ENCODE results near the gene IQCB1. TPM values are rescaled to one million over a fixed set of nuclear protein-coding genes. Genes with fewer than 3 reads are reported as not detected.
A peak's percentile ranks its signal among the peaks of the same experiment; 100 is the strongest.

Gene IQCB1
- total and polyA plus RNA-seq, 10 of the 15 experiments (the other 5 are each of a cell fraction or from before 2014, with no cell fraction given), result 36.0 to 69.4 (median 48.9) TPM

DNA sequence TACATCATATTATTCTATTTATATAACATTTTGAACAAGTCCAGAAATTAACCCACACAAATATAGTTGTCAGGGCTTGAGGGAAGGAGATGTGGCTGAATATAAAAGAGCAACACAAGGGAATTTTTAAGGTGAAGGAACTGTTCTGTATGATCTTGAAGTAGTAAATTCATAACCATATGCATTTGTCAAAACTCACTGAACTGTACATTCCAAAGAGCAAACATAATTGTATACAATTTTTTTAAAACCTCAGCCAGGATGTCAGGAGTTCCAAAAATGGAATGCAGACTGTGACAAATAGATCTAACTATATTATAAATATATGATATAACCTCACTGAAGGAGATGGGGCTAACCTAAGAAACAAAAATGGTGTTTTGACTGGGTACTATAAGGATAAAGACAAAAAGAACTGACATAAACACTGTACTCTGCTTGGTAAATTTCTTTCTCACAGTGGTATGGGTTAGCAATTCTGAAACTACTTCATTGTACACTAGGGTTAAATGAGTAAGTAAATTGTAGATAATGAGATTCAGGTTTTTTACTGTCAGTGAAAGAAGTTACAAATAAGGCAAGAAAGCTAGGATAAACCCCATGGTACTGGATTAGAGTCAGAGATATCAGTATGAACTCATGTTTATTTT, 99.7 kb downstream of the IQCB1 start (continued):
- TF ChIP-seq, protein P1, sequence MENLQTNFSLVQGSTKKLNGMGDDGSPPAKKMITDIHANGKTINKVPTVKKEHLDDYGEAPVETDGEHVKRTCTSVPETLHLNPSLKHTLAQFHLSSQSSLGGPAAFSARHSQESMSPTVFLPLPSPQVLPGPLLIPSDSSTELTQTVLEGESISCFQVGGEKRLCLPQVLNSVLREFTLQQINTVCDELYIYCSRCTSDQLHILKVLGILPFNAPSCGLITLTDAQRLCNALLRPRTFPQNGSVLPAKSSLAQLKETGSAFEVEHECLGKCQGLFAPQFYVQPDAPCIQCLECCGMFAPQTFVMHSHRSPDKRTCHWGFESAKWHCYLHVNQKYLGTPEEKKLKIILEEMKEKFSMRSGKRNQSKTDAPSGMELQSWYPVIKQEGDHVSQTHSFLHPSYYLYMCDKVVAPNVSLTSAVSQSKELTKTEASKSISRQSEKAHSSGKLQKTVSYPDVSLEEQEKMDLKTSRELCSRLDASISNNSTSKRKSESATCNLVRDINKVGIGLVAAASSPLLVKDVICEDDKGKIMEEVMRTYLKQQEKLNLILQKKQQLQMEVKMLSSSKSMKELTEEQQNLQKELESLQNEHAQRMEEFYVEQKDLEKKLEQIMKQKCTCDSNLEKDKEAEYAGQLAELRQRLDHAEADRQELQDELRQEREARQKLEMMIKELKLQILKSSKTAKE (IDR thresholded peaks at IDR 0.05; ENCODE audit: low read depth, poor library complexity, severe bottlenecking), result peak; percentile 73
- TF ChIP-seq FOXK2 (IDR thresholded peaks at IDR 0.05) (no peak), JUNB (IDR thresholded peaks at IDR 0.05) (peak; percentile 92), MEF2A (IDR thresholded peaks at IDR 0.05; ENCODE audit: insufficient read depth, low read depth, low read length) (no peak), SREBF1 (IDR thresholded peaks at IDR 0.05; ENCODE audit: low read length) (no peak), NRF1 (conservative IDR thresholded peaks at IDR 0.05; ENCODE audit: low read depth, low read length) (no peak), YBX1 (IDR thresholded peaks at IDR 0.05) (no peak), ESRRA (IDR thresholded peaks at IDR 0.05; ENCODE audit: low read length) (no peak), CHD1 (IDR thresholded peaks at IDR 0.05; ENCODE audit: low read depth, low read length) (no peak), EZH2 (IDR thresholded peaks at IDR 0.05; ENCODE audit: borderline replicate concordance, control insufficient read depth, low read depth, low read length) (no peak), POLR2AphosphoS5 (IDR thresholded peaks at IDR 0.05; ENCODE audit: low read length) (no peak), MTA3 (IDR thresholded peaks at IDR 0.05; ENCODE audit: borderline replicate concordance, low read length) (no peak), EGR1 (IDR thresholded peaks at IDR 0.05; ENCODE audit: borderline replicate concordance in 1 of 2, low read depth in 2 of 2, low read length in 2 of 2) (no peak), RBBP5 (conservative IDR thresholded peaks at IDR 0.05) (no peak), YY1 (IDR thresholded peaks at IDR 0.05; ENCODE audit: low read depth, low read length) (no peak), CREB1 (IDR thresholded peaks at IDR 0.05; ENCODE audit: low read depth) (no peak), CHD2 (IDR thresholded peaks at IDR 0.05; ENCODE audit: borderline replicate concordance, low read depth, low read length) (no peak), ZBED1 (IDR thresholded peaks at IDR 0.05; ENCODE audit: borderline replicate concordance) (no peak), IKZF1 (conservative IDR thresholded peaks at IDR 0.05) (no peak), MYC (IDR thresholded peaks at IDR 0.05; ENCODE audit: insufficient read depth, insufficient read length, insufficient replicate concordance, low read length, severe bottlenecking) (no peak), POLR2A (IDR thresholded peaks at IDR 0.05; ENCODE audit: low read depth, low read length) (no peak), HDAC6 (IDR thresholded peaks at IDR 0.05; ENCODE audit: unreplicated experiment) (no peak)
- TF ChIP-seq, protein P2, sequence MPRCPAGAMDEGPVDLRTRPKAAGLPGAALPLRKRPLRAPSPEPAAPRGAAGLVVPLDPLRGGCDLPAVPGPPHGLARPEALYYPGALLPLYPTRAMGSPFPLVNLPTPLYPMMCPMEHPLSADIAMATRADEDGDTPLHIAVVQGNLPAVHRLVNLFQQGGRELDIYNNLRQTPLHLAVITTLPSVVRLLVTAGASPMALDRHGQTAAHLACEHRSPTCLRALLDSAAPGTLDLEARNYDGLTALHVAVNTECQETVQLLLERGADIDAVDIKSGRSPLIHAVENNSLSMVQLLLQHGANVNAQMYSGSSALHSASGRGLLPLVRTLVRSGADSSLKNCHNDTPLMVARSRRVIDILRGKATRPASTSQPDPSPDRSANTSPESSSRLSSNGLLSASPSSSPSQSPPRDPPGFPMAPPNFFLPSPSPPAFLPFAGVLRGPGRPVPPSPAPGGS (IDR thresholded peaks at IDR 0.05; ENCODE audit: borderline replicate concordance, insufficient read depth, low read depth, low read length, poor library complexity, severe bottlenecking), result no peak
- TF ChIP-seq, protein P3, sequence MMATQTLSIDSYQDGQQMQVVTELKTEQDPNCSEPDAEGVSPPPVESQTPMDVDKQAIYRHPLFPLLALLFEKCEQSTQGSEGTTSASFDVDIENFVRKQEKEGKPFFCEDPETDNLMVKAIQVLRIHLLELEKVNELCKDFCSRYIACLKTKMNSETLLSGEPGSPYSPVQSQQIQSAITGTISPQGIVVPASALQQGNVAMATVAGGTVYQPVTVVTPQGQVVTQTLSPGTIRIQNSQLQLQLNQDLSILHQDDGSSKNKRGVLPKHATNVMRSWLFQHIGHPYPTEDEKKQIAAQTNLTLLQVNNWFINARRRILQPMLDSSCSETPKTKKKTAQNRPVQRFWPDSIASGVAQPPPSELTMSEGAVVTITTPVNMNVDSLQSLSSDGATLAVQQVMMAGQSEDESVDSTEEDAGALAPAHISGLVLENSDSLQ (IDR thresholded peaks at IDR 0.05), result no peak
- TF ChIP-seq, protein P4, sequence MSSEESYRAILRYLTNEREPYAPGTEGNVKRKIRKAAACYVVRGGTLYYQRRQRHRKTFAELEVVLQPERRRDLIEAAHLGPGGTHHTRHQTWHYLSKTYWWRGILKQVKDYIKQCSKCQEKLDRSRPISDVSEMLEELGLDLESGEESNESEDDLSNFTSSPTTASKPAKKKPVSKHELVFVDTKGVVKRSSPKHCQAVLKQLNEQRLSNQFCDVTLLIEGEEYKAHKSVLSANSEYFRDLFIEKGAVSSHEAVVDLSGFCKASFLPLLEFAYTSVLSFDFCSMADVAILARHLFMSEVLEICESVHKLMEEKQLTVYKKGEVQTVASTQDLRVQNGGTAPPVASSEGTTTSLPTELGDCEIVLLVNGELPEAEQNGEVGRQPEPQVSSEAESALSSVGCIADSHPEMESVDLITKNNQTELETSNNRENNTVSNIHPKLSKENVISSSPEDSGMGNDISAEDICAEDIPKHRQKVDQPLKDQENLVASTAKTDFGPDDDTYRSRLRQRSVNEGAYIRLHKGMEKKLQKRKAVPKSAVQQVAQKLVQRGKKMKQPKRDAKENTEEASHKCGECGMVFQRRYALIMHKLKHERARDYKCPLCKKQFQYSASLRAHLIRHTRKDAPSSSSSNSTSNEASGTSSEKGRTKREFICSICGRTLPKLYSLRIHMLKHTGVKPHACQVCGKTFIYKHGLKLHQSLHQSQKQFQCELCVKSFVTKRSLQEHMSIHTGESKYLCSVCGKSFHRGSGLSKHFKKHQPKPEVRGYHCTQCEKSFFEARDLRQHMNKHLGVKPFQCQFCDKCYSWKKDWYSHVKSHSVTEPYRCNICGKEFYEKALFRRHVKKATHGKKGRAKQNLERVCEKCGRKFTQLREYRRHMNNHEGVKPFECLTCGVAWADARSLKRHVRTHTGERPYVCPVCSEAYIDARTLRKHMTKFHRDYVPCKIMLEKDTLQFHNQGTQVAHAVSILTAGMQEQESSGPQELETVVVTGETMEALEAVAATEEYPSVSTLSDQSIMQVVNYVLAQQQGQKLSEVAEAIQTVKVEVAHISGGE (CRISPR knock-in tag; IDR thresholded peaks at IDR 0.05), result no peak

All from GM12878 (cell line).